HG02943 (cell line): Measurements from ENCODE around the gene CSDE1.
"Not testable (repeated sequence)": the region's sequence is repeated elsewhere in the genome, so short reads cannot be mapped to it uniquely, and the experiment has no call there.

ENCODE experiments used
- ATAC-seq: cut with Tn5 transposase; IDR thresholded peaks from one replicate; pipeline ENCODE4 v1.9.1; 2021; ENCODE audit warnings: mild to moderate bottlenecking, low read depth, moderate library complexity; ENCODE audit not compliant: unreplicated experiment

CSDE1 gene

GRCh38 chr1:114757455-114758255 is at the start of gene CSDE1:
Gene CSDE1, minus strand, starts transcription at chr1:114757984. Its CDS starts 18,094 bp downstream, at chr1:114739890.
- peak; percentile 86 for ATAC-seq

- not testable (repeated sequence) for ATAC-seq
Measured at GRCh38 chr1:114804449-114804848, 46.7 kb upstream of the CSDE1 start.

GRCh38 chr1:114803001-114803400 is 45.2 kb upstream of the CSDE1 start:
- ATAC-seq, result no peak

GRCh38 chr1:114794038-114794437 is 36.3 kb upstream of the CSDE1 start:
- ATAC-seq, result no peak

- ATAC-seq, result not testable (repeated sequence)
Measured at GRCh38 chr1:114790581-114790980, 32.8 kb upstream of the CSDE1 start.

GRCh38 chr1:114786440-114786839 is 28.7 kb upstream of the CSDE1 start:
- ATAC-seq, result not testable (repeated sequence)

- ATAC-seq, result no peak
Measured at GRCh38 chr1:114782476-114782875, 24.7 kb upstream of the CSDE1 start.

GRCh38 chr1:114780344-114781226 is 22.8 kb upstream of the CSDE1 start, which contains the start of gene SIKE1:
Gene SIKE1, minus strand, starts transcription at chr1:114780685. Its CDS starts 78 bp downstream, at chr1:114780607.
- ATAC-seq, result peak; percentile 99

GRCh38 chr1:114779722-114780121 is 21.9 kb upstream of the CSDE1 start:
- no peak for ATAC-seq

- ATAC-seq, result not testable (repeated sequence)
Measured at GRCh38 chr1:114776726-114777125, 18.9 kb upstream of the CSDE1 start.

GRCh38 chr1:114771992-114772391 is 14.2 kb upstream of the CSDE1 start:
- ATAC-seq, result no peak

GRCh38 chr1:114770989-114771388 is 13.2 kb upstream of the CSDE1 start:
- ATAC-seq, result no peak

GRCh38 chr1:114764689-114765088 is 6.9 kb upstream of the CSDE1 start:
- no peak for ATAC-seq

- ATAC-seq, result no peak
Measured at GRCh38 chr1:114758256-114758832, 560 bp upstream of the CSDE1 start.

- ATAC-seq, result no peak
Measured at GRCh38 chr1:114756949-114757454, 782 bp downstream of the CSDE1 start.

- ATAC-seq, result no peak
Measured at GRCh38 chr1:114756009-114756892, 1.5 kb downstream of the CSDE1 start.

GRCh38 chr1:114755006-114755931 is 2.5 kb downstream of the CSDE1 start:
- no peak for ATAC-seq

- ATAC-seq, result not testable (repeated sequence)
Measured at GRCh38 chr1:114753702-114754101, 4.1 kb downstream of the CSDE1 start.

- no peak for ATAC-seq
Measured at GRCh38 chr1:114753143-114753542, 4.6 kb downstream of the CSDE1 start.
